Ureter (tissue), 1 donor: ENCODE results near the gene PCSK6. TPM values are rescaled to one million over a fixed set of nuclear protein-coding genes. Genes with fewer than 3 reads are reported as not detected.
A peak's percentile ranks its signal among the peaks of the same experiment; 100 is the strongest.

Experiments used
- DNase-seq: peaks from one replicate; pipeline ENCODE4 v3.0.0-alpha.2; 2020; ENCODE audit warnings: low spot score
- total RNA-seq: library from RNA; stranded (reverse); gene quantifications from one replicate; pipeline ENCODE4 v1.2.4, GENCODE V29; 2023
- donor health status: DM: yes; HTN: yes; CAD: no.

The PCSK6 gene
- total RNA-seq, 1 donor from 2014 or later: 14.5 TPM

DNA sequence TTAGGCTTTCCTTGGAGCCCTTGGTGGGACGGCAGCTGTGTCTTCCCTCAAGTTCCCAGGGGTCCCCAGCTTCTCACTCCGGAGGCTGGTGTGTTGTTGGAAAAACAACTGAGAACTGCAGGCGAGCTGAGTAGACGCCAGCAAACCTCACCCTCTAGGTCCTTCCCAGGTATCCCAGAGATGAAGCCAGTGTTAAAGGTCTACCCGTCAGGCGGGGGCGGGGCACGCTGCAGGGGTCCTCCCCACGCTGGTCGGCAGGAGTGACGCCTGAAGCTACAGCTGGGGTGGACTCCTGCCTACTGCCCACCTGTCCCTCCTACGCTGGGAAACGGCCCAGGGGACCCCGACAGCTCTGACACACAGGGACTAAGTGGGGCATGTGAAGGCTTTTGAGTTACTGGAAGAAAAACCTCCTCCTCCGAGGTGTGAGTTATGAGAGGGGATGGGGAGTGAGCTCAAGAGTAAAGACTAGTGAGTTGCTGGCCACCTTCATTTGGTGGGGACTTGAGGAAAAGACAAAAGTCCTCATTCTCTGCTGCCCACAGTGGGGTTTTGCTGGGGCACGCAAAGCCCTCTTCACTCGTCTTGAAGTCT lies 162.3 kb downstream of the PCSK6 start:
- DNase-seq: peak; percentile 29

DNA sequence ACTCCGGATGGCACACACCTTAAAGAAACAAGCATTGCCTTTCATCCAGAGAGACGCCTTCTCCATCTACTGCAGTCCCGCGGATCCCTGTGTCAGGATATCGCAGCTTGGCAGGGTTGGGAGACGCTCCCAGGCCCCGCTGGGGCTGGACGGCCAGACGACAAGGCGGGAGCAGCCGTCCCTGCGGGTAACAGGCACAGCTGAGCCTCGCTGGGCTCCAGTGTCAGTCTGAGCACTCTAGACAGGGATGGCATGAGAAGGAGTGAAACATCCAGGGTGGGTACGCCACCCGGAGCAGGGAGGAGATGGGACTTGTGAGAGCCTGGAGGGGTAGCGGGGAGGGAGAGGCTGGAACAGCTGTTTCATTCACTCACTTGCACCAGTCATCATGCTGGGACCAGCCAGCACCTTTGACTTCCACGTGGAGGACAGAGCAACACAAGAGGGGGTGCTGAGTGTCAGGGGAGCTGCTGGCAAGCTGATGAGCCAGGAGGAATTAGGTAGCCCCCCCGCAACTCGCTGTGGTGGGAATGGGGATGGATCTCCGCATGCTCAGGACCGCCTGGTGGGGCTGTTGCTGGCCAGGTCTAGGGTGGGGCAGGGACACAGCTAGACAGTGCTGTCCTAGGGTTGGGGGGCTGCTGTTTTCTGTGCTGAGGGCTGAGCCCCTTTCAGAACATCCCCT lies 162.9 kb downstream of the PCSK6 start:
- peak; percentile 32 for DNase-seq

GRCh38 chr15:101326026-101326315 lies 163.5 kb downstream of the PCSK6 start:
- DNase-seq: peak; percentile 34

DNA sequence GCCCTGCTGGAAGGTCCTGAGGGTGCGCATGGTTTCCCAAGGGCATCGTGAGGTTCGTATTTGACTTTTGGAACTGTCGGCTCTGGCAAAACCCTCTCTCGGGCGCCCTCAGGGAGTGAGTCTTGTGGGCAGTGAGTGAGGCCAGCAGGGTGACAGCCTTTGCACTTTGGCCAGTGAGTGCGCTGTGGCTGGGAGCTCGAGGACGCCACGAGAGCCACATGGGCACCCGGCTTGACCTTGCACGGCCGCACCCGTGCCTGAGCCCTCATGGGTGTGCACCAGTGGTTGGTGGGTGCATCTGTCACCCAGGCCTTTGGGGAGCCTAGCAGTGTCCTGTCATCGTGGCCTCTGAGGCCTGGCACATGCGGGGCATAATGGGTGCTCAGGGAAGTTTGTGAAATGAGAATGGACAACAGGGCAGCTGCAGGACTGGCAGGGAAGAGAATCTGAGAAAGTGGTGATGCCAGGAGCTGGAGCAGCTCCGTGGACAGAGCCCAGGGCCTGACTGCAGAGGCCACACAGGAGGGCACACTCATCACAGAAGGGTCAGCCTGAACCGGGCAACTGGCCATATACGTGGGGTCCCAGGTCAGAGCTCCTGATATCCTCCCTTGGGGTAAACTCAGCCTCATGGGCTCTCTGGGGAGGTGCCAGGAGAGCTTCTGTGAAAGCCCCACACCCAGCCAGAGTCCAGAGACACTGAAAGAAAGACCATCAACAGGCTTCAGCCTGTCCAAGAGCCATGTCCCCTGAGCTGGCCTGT lies 164.1 kb downstream of the PCSK6 start:
- peak; percentile 36 for DNase-seq

DNA sequence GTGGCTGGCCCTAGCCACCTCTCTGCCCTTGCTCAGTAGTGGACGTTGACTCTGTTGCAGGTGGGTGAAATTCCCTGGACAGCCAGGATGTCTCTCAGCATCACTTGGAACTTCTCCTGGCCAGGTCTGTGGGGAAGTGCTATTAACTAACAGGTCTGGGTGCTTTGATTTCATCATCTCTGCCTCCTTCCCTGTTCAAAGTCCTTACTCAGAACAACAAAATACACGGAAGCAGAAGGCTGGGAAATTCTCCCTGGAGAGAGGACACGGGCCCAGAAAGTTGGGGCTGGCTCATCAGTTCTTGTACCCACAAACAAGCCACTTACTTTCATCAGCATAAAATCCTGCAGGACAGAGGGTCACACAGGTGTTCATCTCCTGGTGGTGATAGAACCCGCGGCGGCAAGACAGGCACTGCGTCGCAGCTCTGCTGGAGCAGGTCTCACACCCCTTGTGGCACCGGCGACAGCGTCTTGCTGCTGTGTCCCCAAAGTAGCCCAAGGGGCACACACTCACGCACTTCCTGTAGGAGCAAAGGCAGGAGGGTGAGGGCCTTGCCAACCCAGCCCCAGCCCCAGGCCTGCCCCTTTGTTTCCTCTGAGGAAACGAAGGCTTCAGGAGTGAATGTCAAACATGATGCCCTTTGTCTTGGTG lies 164.9 kb downstream of the PCSK6 start:
- no peak for DNase-seq

GRCh38 chr15:101323793-101324523 lies 165.5 kb downstream of the PCSK6 start:
- no peak for DNase-seq

- DNase-seq: no peak
Observed at GRCh38 chr15:101322854-101323477, 166.5 kb downstream of the PCSK6 start.

DNA sequence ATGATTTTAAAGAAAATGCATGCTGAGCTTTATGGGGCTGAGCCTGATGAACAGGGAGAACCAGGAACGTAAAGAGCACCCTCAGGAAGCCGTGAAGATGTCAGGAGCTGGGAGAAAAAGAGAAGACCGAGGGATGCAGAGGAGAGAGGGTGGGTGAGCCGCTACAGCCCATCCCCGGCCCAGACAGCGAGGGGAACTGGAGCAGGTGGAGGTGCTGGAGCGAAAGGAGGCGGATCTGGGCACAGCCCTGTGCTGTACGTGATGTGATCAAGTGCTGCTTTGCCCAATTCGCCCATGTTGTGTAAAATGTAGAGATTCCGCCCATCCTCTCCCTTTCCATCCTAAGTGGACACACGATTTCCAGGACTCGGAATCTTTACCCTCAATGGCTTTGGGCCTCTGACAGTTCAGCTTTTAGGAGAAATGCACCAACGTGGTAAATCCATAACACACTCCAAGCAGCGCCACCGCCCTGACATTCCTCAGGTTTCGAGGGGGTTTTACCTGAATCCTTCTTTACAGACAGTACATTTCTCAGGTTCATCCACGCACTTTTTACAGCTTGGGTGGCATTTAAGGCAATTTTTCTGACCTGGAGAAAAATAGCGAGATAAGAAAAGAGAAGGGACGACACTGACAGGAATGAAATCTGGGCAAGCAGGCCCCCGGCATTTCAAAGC lies 167.4 kb downstream of the PCSK6 start:
- DNase-seq: no peak

GRCh38 chr15:101320501-101321052 lies 168.9 kb downstream of the PCSK6 start:
- DNase-seq: peak; percentile 49

DNA sequence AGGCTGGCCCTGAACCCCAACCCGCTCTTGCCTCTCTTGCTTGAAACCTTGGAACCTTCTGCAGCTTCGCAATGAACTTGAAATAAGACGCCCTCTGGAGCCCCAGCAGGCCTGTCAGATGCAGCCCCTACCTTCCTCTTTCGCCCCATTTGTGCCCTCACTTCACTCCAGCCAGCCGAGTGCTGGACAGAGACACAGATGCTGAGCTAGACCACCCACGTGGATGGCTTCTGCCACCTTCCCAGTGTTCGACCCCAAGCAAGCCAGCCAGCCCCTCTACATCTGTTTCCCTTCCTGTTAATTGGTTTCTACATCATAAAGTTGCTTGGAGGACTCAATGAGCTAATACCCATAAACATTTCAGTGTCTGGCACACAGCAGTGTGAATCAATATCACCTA lies 170.7 kb downstream of the PCSK6 start:
- DNase-seq: no peak

DNA sequence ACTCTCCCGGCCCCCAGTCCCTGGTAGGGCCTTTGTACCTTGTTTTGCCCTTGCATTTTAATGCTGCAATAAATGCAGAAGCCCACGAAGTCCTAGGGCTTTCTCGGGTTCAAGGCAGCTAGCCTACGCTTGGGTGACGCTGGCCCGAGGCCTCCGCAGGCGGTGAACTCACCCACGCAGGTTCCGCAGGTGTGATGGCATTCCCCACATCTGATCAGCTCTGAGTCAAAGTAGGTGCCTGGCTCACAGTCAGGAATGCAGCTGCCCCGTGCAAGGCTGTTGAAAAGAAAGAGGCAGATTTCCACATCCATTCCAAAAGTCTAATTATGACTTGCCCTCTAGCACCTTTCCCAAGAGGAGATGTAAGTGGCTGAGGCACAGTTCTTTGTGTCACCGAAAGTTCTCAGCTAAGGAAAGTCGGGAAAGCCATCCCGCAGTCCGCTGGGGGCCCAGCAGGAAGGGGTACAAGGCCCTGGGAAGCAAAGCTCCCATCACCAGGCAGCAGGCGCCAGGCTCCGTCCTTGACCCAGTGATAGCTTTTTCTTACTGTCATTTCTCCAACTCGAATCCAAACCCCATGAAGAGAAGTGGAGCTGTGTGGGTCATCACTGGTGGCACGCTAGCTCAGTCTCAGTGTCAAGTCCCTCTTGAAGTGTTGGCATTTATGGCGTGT lies 171.2 kb downstream of the PCSK6 start:
- DNase-seq: no peak

DNA sequence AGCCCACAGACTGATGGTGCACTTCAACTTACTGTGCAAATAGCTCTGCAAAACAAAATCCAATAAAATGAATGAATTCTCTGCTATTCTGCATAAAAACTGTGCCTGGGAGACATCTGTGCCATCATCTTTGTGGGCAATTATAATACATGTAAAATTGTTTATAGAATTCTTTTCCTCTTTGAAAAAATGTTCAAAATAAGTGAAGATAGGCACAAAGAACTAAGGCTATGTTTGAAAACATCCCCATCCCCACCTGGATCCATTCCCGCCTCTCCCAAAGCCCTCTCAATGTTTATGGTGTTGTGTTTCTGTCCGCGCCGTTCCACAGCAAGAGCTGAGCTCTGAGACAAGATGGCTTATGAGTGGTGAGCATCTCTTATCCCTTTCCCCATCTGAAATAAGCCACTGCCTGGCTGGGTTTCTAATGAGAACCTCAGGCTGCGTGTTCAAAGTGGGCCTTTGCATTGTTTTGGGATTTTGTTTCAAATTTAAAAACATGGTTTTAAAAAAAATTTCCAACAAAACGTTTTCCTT lies 172.1 kb downstream of the PCSK6 start:
- DNase-seq: no peak

DNA sequence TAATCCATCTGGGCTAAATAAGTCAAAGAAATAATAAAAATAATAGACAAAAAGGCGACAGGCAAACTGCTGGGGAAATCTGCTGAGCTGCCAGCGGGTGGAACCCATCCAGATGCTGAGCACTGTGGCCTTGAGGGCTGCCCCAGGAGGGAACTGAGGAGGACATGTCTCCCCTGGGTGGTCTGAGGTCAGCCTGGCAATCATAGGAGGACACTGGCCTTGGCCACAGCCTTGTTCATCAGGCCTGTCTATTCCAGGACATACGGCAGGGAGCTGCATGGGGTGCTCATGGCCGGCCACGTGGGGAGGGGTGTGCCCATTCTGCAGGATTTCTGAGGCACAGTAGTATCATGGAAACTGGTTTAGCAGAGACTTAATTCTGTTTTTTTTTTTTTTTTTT lies 173.0 kb downstream of the PCSK6 start:
- DNase-seq: no peak

DNA sequence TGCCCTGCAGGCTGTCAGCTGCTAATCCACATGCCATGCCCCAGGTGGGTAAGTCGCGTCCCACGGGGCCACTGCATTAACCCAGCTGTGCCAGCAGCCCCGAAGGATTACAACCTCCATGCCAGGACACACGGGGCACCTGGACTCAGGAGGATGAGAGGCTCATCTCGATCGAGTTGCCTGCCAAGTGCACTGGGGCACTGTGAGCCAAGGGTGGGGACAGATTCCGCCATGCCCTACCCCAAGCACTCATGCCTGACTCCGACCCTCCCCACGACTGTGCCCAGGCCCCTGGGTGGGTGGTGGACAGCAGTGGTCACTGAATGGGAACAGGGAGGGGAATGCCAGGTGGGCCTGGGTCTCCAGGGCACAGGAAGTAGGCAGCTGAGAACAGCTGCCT lies 173.8 kb downstream of the PCSK6 start:
- DNase-seq: no peak

- DNase-seq: no peak
Observed at GRCh38 chr15:101314336-101315125, 175.0 kb downstream of the PCSK6 start.

DNA sequence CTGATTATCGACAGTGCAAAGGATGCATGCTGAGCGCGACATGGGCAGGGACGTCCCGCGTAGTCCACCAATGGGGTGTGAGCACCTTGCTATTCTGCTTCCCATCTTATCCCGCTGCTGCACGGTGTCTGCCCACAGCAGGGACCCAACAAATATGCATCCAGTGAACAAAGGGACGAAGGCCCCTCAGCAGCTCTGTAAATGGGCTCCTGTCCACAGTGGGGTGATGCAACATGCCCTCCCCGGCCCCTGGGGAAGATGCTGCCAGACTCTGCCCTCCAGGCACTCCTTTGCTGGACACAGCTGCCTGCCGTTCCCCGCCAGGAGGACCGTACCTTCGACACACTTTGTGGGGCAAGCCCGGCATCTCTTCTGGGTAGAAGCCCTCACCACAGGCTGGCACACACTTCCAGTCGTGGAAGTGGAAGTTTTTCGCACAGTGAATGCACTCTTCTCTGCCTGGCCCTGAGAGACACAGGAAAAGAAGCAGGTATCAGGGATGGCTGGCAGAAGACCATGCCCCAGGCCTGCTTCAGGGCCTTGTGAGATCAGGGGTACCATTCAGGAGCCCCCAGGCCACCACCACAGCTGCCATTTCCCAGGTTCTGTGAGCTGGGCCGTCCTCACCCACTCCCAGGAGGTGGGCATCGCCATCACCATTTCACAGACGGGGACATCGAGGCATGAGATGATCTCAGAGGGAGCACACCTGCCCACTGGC lies 176.3 kb downstream of the PCSK6 start:
- DNase-seq: no peak

DNA sequence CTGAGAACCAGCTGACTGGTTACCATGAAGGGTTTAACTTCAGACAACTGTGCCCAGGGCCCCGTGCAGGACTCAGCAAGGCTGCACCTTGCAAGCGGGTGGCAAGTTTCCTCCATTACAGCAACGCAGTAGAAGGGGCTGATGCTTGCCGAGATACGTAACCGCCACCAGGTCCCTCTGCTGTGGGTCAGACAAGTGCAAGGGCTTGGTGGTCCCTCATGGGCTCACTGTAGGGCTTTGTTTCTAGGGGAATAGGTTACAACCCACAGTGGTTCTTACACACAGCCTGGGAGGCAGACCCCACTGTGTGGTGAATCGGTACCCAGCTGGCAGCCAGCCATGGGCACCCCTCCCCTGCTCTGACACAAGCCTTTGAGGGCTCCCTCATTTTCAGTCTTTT lies 179.0 kb downstream of the PCSK6 start:
- no peak for DNase-seq

- DNase-seq: no peak
Observed at GRCh38 chr15:101310161-101310480, 179.4 kb downstream of the PCSK6 start.
